ES-I3 (cell line): ENCODE results near the gene TXNL4A.
"Not testable (repeated sequence)": the region's sequence is repeated elsewhere in the genome, so short reads cannot be mapped to it uniquely, and the experiment has no call there.

Source experiments
- H3K36me3 ChIP-seq: 2 replicates; pipeline ENCODE4 v1.6.1; 2013; ENCODE audit warnings: mild to moderate bottlenecking, low read length, control low read depth, moderate library complexity; ENCODE audit not compliant: insufficient read depth
- H3K4me1 ChIP-seq: 2 replicates; pipeline ENCODE4 v1.6.1; 2013; ENCODE audit warnings: mild to moderate bottlenecking, control low read depth, low read length; ENCODE audit not compliant: insufficient read depth
- H3K9ac ChIP-seq: 2 replicates; pipeline ENCODE4 v1.6.1; 2013; ENCODE audit warnings: low read depth, mild to moderate bottlenecking, low read length, moderate library complexity
- H3K9me3 ChIP-seq: 2 replicates; pipeline ENCODE4 v1.6.1; 2013; ENCODE audit warnings: mild to moderate bottlenecking, low read length, moderate library complexity; ENCODE audit not compliant: control insufficient read depth, insufficient read depth

Gene TXNL4A

GRCh38 chr18:79963658-79964329 lies 24.6 kb downstream of the TXNL4A start:
- H3K9ac ChIP-seq, result peak overlapping the region; percentile 44
- peaks cover 21% of the 10 kb centered on the region for H3K4me1 ChIP-seq

GRCh38 chr18:79962835-79963657 lies 25.3 kb downstream of the TXNL4A start:
- no peaks in the 10 kb centered on the region for H3K9me3 ChIP-seq
- H3K9ac ChIP-seq, result no peak overlapping the region
- H3K36me3 ChIP-seq, result no peaks in the 10 kb centered on the region
- peaks cover 27% of the 10 kb centered on the region for H3K4me1 ChIP-seq

More at GRCh38 chr18:79963658-79964329, 24.6 kb downstream of the TXNL4A start:
- Histone ChIP-seq H3K36me3 (no peaks in the 10 kb centered on the region), H3K9me3 (no peaks in the 10 kb centered on the region)

GRCh38 chr18:79962311-79962710 lies 26.1 kb downstream of the TXNL4A start:
- Histone ChIP-seq H3K4me1 (peaks cover 27% of the 10 kb centered on the region), H3K9me3 (no peaks in the 10 kb centered on the region), H3K36me3 (no peaks in the 10 kb centered on the region), H3K9ac (no peak overlapping the region)

DNA sequence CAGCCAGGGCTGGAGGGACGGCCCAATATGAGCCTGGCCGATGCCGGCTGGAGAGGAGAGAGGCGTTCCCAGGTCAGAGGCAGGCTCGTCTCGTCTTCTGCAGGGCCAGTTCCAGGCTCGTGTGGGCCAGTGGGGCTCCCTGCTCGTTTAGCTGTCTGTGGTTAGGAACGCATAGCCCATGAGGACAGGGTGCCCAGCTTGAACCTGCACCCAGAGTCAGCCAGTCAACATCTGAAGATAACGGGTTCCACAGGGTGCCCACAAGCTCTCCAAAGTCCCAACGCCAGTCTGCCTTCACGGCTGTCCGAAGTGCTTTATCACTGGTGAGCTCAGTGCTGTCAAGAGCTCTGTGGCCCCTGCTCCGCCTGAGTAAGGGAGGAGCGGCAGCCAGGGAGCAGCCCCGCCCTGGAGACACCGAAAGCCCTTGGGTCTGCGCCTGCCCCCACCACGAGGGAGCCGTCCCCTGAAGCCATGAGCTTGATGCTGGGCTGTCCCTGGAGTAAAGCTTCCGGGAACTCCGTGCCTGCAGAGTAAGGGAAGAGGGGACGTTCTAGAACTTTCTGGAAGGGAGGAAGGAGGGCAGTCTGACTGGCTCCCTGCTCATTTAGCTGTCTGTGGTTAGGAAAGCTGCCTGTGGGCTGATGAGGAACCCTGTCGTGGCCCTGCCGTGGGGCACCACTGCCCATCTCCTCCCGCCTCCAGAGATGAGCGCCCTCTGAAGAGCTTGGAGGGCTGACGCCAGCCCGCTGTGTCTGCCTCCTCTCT lies 26.7 kb downstream of the TXNL4A start:
- no peaks in the 10 kb centered on the region for H3K36me3 ChIP-seq
- H3K9ac ChIP-seq, result no peak overlapping the region; the same call in 1 of the 2 replicates
- peaks cover 27% of the 10 kb centered on the region for H3K4me1 ChIP-seq
- no peaks in the 10 kb centered on the region for H3K9me3 ChIP-seq

- no peaks in the 10 kb centered on the region for H3K9me3 ChIP-seq
- H3K4me1 ChIP-seq, result peaks cover 27% of the 10 kb centered on the region
- H3K9ac ChIP-seq, result no peak overlapping the region
- H3K36me3 ChIP-seq, result no peaks in the 10 kb centered on the region
Observed at GRCh38 chr18:79960921-79961526, 27.3 kb downstream of the TXNL4A start.

DNA sequence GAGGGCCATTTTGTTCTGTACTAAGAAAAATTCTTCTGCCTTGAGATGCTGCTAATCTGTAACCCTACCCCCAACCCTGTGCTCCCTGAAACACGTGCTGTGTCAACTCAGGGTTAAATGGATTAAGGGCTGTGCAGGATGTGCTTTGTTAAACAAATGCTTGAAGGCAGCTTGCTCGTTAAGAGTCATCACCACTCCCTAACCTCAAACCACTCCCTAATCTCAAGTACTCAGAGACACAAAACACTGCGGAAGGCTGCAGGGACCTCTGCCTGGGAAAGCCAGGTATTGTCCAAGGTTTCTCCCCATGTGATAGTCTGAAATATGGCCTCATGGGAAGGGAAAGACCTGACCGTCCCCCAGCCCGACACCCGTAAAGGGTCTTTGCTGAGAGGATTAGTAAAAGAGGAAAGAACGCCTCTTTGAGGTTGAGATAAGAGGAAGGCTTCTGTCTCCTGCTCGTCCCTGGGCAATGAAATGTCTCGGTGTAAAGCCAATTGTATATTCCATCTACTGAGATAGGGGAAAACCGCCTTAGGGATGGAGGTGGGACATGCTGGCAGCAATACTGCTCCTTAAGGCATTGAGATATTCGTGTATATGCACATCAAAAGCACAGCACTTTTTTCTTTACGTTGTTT lies 28.1 kb downstream of the TXNL4A start:
- peak overlapping the region; percentile 9; the same call in 1 of the 2 replicates for H3K9ac ChIP-seq
- H3K36me3 ChIP-seq, H3K9me3 ChIP-seq: not testable (repeated sequence)
- H3K4me1 ChIP-seq, result peaks cover 26% of the 10 kb centered on the region

GRCh38 chr18:79958981-79959380 lies 29.4 kb downstream of the TXNL4A start:
- no peaks in the 10 kb centered on the region for H3K9me3 ChIP-seq
- H3K36me3 ChIP-seq, result no peaks in the 10 kb centered on the region
- H3K4me1 ChIP-seq, result peaks cover 28% of the 10 kb centered on the region
- no peak overlapping the region for H3K9ac ChIP-seq

- no peak overlapping the region for H3K9ac ChIP-seq
- no peaks in the 10 kb centered on the region for H3K9me3 ChIP-seq
- peaks cover 22% of the 10 kb centered on the region for H3K4me1 ChIP-seq
- no peaks in the 10 kb centered on the region for H3K36me3 ChIP-seq
Observed at GRCh38 chr18:79956276-79956675, 32.1 kb downstream of the TXNL4A start.

GRCh38 chr18:79955302-79956075 lies 32.9 kb downstream of the TXNL4A start:
- Histone ChIP-seq H3K36me3 (no peaks in the 10 kb centered on the region), H3K4me1 (peaks cover 19% of the 10 kb centered on the region), H3K9ac (no peak overlapping the region), H3K9me3 (no peaks in the 10 kb centered on the region)

DNA sequence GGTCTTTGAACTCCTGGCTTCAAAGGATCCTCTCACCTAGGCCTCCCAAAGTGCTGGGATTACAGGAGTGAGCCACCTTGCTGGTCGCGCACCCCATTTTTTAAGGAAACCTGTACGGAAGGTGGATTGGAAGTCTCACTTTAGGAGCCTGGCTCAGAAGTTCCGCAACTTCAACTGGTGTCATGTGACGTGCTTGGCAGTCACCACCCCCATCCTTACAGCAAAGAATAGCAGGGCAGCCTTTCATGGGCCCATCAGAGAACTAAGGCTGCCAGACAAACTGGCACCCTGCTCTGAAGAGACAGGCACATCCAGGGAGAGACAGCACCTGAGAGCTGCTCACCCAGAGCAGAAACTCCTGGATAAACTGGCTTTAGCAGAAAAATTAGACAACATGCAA lies 33.6 kb downstream of the TXNL4A start:
- no peak overlapping the region for H3K9ac ChIP-seq

GRCh38 chr18:79953971-79954651 lies 34.3 kb downstream of the TXNL4A start:
- H3K36me3 ChIP-seq, result no peaks in the 10 kb centered on the region
- H3K9me3 ChIP-seq, result no peaks in the 10 kb centered on the region
- H3K9ac ChIP-seq, result no peak overlapping the region
- H3K4me1 ChIP-seq, result peaks cover 10% of the 10 kb centered on the region

More for the DNA sequence above, 33.6 kb downstream of the TXNL4A start:
- Histone ChIP-seq H3K36me3 (no peaks in the 10 kb centered on the region), H3K9me3 (no peaks in the 10 kb centered on the region), H3K4me1 (peaks cover 15% of the 10 kb centered on the region)

DNA sequence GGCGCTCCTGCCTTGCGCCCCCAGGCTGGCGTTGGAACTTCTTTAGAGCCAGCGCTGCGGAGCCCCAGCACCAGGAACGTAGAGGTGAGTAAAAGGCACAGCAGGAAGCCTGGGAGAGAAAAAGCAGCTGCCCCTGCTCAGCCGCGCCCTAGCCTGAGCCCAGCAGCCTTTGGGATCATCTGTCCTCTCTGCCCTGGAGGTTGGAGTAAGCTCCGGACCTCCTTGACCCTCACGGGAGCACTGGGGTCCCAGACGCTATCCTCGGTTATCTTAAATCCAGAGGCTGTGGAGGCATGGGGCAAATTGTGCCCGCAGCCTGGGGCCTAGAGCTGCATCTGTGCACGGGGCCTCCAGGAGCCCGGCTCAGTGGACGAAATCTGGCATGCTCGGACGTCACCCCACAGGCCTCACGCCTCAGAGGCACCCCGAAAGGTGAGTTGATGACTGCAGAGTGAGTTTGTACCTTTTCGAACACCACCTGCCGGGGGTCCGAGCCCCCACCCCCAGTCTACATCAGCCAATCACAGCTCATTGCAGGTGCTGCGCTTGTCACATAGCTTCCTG lies 35.3 kb downstream of the TXNL4A start:
- Histone ChIP-seq H3K9ac (peak overlapping the region; percentile 40; the same call in 1 of the 2 replicates), H3K9me3 (no peaks in the 10 kb centered on the region), H3K4me1 (peaks cover 3% of the 10 kb centered on the region; the same call in 1 of the 2 replicates), H3K36me3 (no peaks in the 10 kb centered on the region)
